MG63 (cell line): ENCODE data around the gene ZMIZ2. TPM values are rescaled to one million over a fixed set of nuclear protein-coding genes. Genes with fewer than 3 reads are reported as not detected.
"Not testable (repeated sequence)": the region's sequence is repeated elsewhere in the genome, so short reads cannot be mapped to it uniquely, and the experiment has no call there.

Source experiments
- DNase-seq: peaks from one replicate; pipeline ENCODE4 v3.0.0-alpha.2; 2020
- H3K27me3 ChIP-seq: fragments of 250-450 bp; sonication (Bioruptor Pico); 2 replicates; pipeline ENCODE4 v1.5.1; 2020; ENCODE audit warnings: mild to moderate bottlenecking, moderate library complexity
- H3K36me3 ChIP-seq: fragments of 250-450 bp; sonication (Bioruptor Pico); 2 replicates; pipeline ENCODE4 v1.5.1; 2020; ENCODE audit warnings: mild to moderate bottlenecking, moderate library complexity
- H3K4me3 ChIP-seq: fragments of 250-450 bp; sonication (Bioruptor Pico); 2 replicates; pipeline ENCODE4 v1.5.1; 2020; ENCODE audit warnings: mild to moderate bottlenecking, moderate library complexity
- H3K9me3 ChIP-seq: fragments of 250-450 bp; sonication (Bioruptor Pico); 2 replicates; pipeline ENCODE4 v1.5.1; 2020; ENCODE audit warnings: mild to moderate bottlenecking, moderate library complexity
- total RNA-seq: library from RNA; depleted of rRNA; stranded (reverse); fragments of >200 nt; shearing (Covaris generic); gene quantifications from 2 replicates; pipeline ENCODE4 v1.2.3, GENCODE V29; 2014; ENCODE audit warnings: low replicate concordance; rRNA removed

The ZMIZ2 gene
- 2.0 and 6.6 TPM in 2 replicates for total RNA-seq

GRCh38 chr7:44748045-44748947 is at the start of gene ZMIZ2:
Gene ZMIZ2 (plus strand): TSS chr7:44748847. CDS start chr7:44756250, 7,403 bp downstream.
- Histone ChIP-seq H3K4me3 (peak within 1 kb of the TSS; percentile 61), H3K27me3 (no peaks in the 10 kb centered on the region), H3K36me3 (peaks cover 15% of the 10 kb centered on the region), H3K9me3 (no peaks in the 10 kb centered on the region)
- DNase-seq, result peak; percentile 90

GRCh38 chr7:44699598-44699997 is 49.0 kb upstream of the ZMIZ2 start:
- H3K9me3 ChIP-seq, H3K4me3 ChIP-seq, DNase-seq, H3K27me3 ChIP-seq: not testable (repeated sequence)
- H3K36me3 ChIP-seq, result peaks cover 63% of the 10 kb centered on the region

GRCh38 chr7:44700322-44700721 is 48.3 kb upstream of the ZMIZ2 start:
- Histone ChIP-seq H3K4me3 (no peak overlapping the region), H3K27me3 (no peaks in the 10 kb centered on the region), H3K9me3 (no peaks in the 10 kb centered on the region), H3K36me3 (peaks cover 58% of the 10 kb centered on the region)
- no peak for DNase-seq

- DNase-seq, H3K27me3 ChIP-seq, H3K9me3 ChIP-seq, H3K4me3 ChIP-seq: not testable (repeated sequence)
- peaks cover 39% of the 10 kb centered on the region for H3K36me3 ChIP-seq
These were observed 45.3 kb upstream of the ZMIZ2 start for GRCh38 chr7:44703391-44703790.

GRCh38 chr7:44703921-44704320 is 44.7 kb upstream of the ZMIZ2 start:
- peaks cover 35% of the 10 kb centered on the region for H3K36me3 ChIP-seq

GRCh38 chr7:44705434-44705833 is 43.2 kb upstream of the ZMIZ2 start:
- peaks cover 21% of the 10 kb centered on the region for H3K36me3 ChIP-seq
- H3K9me3 ChIP-seq, result no peaks in the 10 kb centered on the region
- no peak overlapping the region for H3K4me3 ChIP-seq
- H3K27me3 ChIP-seq, result no peaks in the 10 kb centered on the region
- DNase-seq, result no peak

More at GRCh38 chr7:44703921-44704320, 44.7 kb upstream of the ZMIZ2 start:
- H3K27me3 ChIP-seq, result no peaks in the 10 kb centered on the region
- H3K9me3 ChIP-seq, result no peaks in the 10 kb centered on the region
- no peak overlapping the region for H3K4me3 ChIP-seq
- no peak for DNase-seq

GRCh38 chr7:44706788-44707557 is 41.7 kb upstream of the ZMIZ2 start:
- peaks cover 20% of the 10 kb centered on the region for H3K36me3 ChIP-seq
- H3K4me3 ChIP-seq, result no peak overlapping the region
- DNase-seq, result no peak
- H3K27me3 ChIP-seq, result no peaks in the 10 kb centered on the region
- H3K9me3 ChIP-seq, result no peaks in the 10 kb centered on the region

- Histone ChIP-seq H3K4me3 (no peak overlapping the region), H3K9me3 (no peaks in the 10 kb centered on the region), H3K27me3 (no peaks in the 10 kb centered on the region), H3K36me3 (peaks cover 19% of the 10 kb centered on the region)
- DNase-seq, result no peak
These were observed 41.0 kb upstream of the ZMIZ2 start for GRCh38 chr7:44707558-44708230.

- H3K4me3 ChIP-seq, result no peak overlapping the region
- H3K9me3 ChIP-seq, result no peaks in the 10 kb centered on the region
- peaks cover 8% of the 10 kb centered on the region for H3K36me3 ChIP-seq
- H3K27me3 ChIP-seq, result no peaks in the 10 kb centered on the region
- DNase-seq, result no peak
These were observed 39.4 kb upstream of the ZMIZ2 start for GRCh38 chr7:44709011-44709915.

GRCh38 chr7:44709945-44710596 is 38.6 kb upstream of the ZMIZ2 start:
- H3K9me3 ChIP-seq, result no peaks in the 10 kb centered on the region
- DNase-seq, result no peak
- H3K4me3 ChIP-seq, result no peak overlapping the region
- H3K36me3 ChIP-seq, result peaks cover 8% of the 10 kb centered on the region
- H3K27me3 ChIP-seq, result no peaks in the 10 kb centered on the region

GRCh38 chr7:44711528-44711927 is 37.1 kb upstream of the ZMIZ2 start:
- H3K36me3 ChIP-seq, result peaks cover 8% of the 10 kb centered on the region
- no peaks in the 10 kb centered on the region for H3K27me3 ChIP-seq
- no peak overlapping the region for H3K4me3 ChIP-seq
- no peaks in the 10 kb centered on the region for H3K9me3 ChIP-seq
- DNase-seq, result no peak

GRCh38 chr7:44712012-44712411 is 36.6 kb upstream of the ZMIZ2 start:
- DNase-seq, result no peak

GRCh38 chr7:44713141-44713540 is 35.5 kb upstream of the ZMIZ2 start:
- no peaks in the 10 kb centered on the region for H3K27me3 ChIP-seq
- H3K36me3 ChIP-seq, result no peaks in the 10 kb centered on the region; the same call in 1 of the 2 replicates
- no peak overlapping the region for H3K4me3 ChIP-seq
- no peak for DNase-seq
- no peaks in the 10 kb centered on the region for H3K9me3 ChIP-seq

More at GRCh38 chr7:44712012-44712411, 36.6 kb upstream of the ZMIZ2 start:
- Histone ChIP-seq H3K4me3 (no peak overlapping the region), H3K36me3 (peaks cover 6% of the 10 kb centered on the region), H3K27me3 (no peaks in the 10 kb centered on the region), H3K9me3 (no peaks in the 10 kb centered on the region)

- no peak for DNase-seq
- no peak overlapping the region for H3K4me3 ChIP-seq
- H3K27me3 ChIP-seq, result no peaks in the 10 kb centered on the region
- no peaks in the 10 kb centered on the region for H3K9me3 ChIP-seq
- no peaks in the 10 kb centered on the region; the same call in 1 of the 2 replicates for H3K36me3 ChIP-seq
These were observed 34.8 kb upstream of the ZMIZ2 start for GRCh38 chr7:44713680-44714335.

- no peak overlapping the region for H3K4me3 ChIP-seq
- no peaks in the 10 kb centered on the region for H3K9me3 ChIP-seq
- no peaks in the 10 kb centered on the region for H3K36me3 ChIP-seq
- DNase-seq, result no peak
- no peaks in the 10 kb centered on the region for H3K27me3 ChIP-seq
These were observed 32.4 kb upstream of the ZMIZ2 start for GRCh38 chr7:44716205-44716604.
